ENCODE results near the gene PCDHA2. TPM values are rescaled to one million over a fixed set of nuclear protein-coding genes. Genes with fewer than 3 reads are reported as not detected.

Gene PCDHA2
- total and polyA plus RNA-seq, 9 of the 15 experiments (the other 6 are each of a cell fraction or from before 2014, with no cell fraction given), result not detected

- no peaks in the 10 kb centered on the region for H4K20me1 ChIP-seq (replicated peaks; ENCODE audit: control insufficient read depth, insufficient read depth, low read length)
- intact Hi-C loops (cut with micrococcal nuclease) (no loop called here), in situ Hi-C loops (cut with MboI) (no loop called here)
- H3K9ac ChIP-seq (ENCODE audit: insufficient read depth in 1 of 2, low read depth in 2 of 2, low read length in 2 of 2), result no peak overlapping the region
- no peak overlapping the region for H3K27ac ChIP-seq (ENCODE audit: extremely low read depth, low read depth, low read length)
- H3K9me1 ChIP-seq (ENCODE audit: control insufficient read depth, insufficient read depth, low read length), result no peaks in the 10 kb centered on the region
- POLR2A ChIA-PET, result no interaction called here
- BruUV-seq (replicated peaks), result no TSS peak
- H3K36me3 ChIP-seq (ENCODE audit: control insufficient read depth, insufficient read depth, low read length), result no peaks in the 10 kb centered on the region
- DNase-seq (ENCODE audit: extremely low read depth in 1 of 4, low spot score in 3 of 4) (no peak), FAIRE-seq (no peak), ATAC-seq (no peak)
- 36% methylated on average over 21 of the region's 53 CpGs for WGBS (ENCODE audit: insufficient coverage, low coverage, missing lambda C conversion rate)
- peaks cover 0 to 11% of the 10 kb centered on the region in 2 experiments; a peak in 2 of 5 replicates for H3K4me1 ChIP-seq (replicated peaks in 1 of 2; ENCODE audit: control insufficient read depth in 2 of 2, insufficient read depth in 2 of 2, low read length in 2 of 2)
- H3K27me3 ChIP-seq (ENCODE audit: control insufficient read depth in 2 of 2, insufficient read depth in 2 of 2, low read length in 2 of 2), result no peaks in the 10 kb centered on the region
- CTCF ChIA-PET (ENCODE audit: low intra/inter-chr PET ratio), result no interaction called here
- H3K4me3 ChIP-seq, result no peak overlapping the region
- no peak overlapping the region for H2AFZ ChIP-seq (ENCODE audit: low read depth, low read length)
- H3K4me2 ChIP-seq (ENCODE audit: insufficient read depth, low read length), result no peak overlapping the region
- H3K79me2 ChIP-seq (ENCODE audit: control insufficient read depth, insufficient read depth, low read length), result no peaks in the 10 kb centered on the region
- H3K9me3 ChIP-seq (replicated peaks; ENCODE audit: control insufficient read depth, insufficient read depth, low read depth, low read length), result no peaks in the 10 kb centered on the region
- TF ChIP-seq SETDB1 (IDR thresholded peaks at IDR 0.05; ENCODE audit: low read length), result no peak
- TF ChIP-seq ZFP30 (CRISPR knock-in tag; IDR thresholded peaks at IDR 0.05; ENCODE audit: borderline replicate concordance), result no peak
- TF ChIP-seq RB1 (IDR thresholded peaks at IDR 0.05; ENCODE audit: low read depth), result no peak
- no peak for TF ChIP-seq KDM4B (IDR thresholded peaks at IDR 0.05; ENCODE audit: borderline replicate concordance in 2 of 2, low read depth in 1 of 2)
- no peak for TF ChIP-seq ZNF583 (CRISPR knock-in tag; IDR thresholded peaks at IDR 0.05)
- TF ChIP-seq XRCC5 (IDR thresholded peaks at IDR 0.05; ENCODE audit: low read depth, low read length), result no peak
- no peak for TF ChIP-seq ZSCAN29 (IDR thresholded peaks at IDR 0.05)
Observed at GRCh38 chr5:140802781-140803271, 8.2 kb downstream of the PCDHA2 start.

Measured in K562 (cell line).